Sigmoid colon (tissue), 7 donors: Measurements from ENCODE around the gene ARID5B. TPM values are rescaled to one million over a fixed set of nuclear protein-coding genes. Genes with fewer than 3 reads are reported as not detected.

Experiments used
- DNase-seq: peaks from one replicate; pipeline ENCODE4 v3.0.0-alpha.2; 2019
- H3K27ac ChIP-seq, 4 donors: fragments of 200-600 bp; sonication (generic); one replicate each; pipeline ENCODE4 v1.5.1; 2016 to 2019; ENCODE audit warnings: mild to moderate bottlenecking in 1 of 4
- H3K27me3 ChIP-seq, 3 donors: fragments of 200-600 bp; sonication (generic); one replicate each; pipeline ENCODE4 v1.5.1; 2019; ENCODE audit warnings: mild to moderate bottlenecking in 1 of 3
- H3K36me3 ChIP-seq, 4 donors: fragments of 200-600 bp; sonication (generic); one replicate each; pipeline ENCODE4 v1.5.1; 2016 to 2019
- H3K4me1 ChIP-seq, 4 donors: fragments of 200-600 bp; sonication (generic); one replicate each; pipeline ENCODE4 v1.5.1; 2017 to 2019
- H3K4me3 ChIP-seq, 4 donors: fragments of 200-600 bp; sonication (generic); one replicate each; pipeline ENCODE4 v1.5.1; 2017 to 2019; ENCODE audit warnings: mild to moderate bottlenecking in 2 of 4, moderate library complexity in 1 of 4
- H3K9me3 ChIP-seq, 4 donors: fragments of 200-600 bp in 3 of 4; sonication (generic) in 3 of 4; one replicate each; pipeline versions ENCODE4 v1.5.1 to v1.6.1; 2013 to 2019
- CTCF ChIP-seq, 4 experiments: fragments of 450-650 bp in 3 of 4; fragments of 200-600 bp in 1 of 4; IDR thresholded peaks; one replicate each; pipeline ENCODE4 v1.5.1; 2016 to 2019; ENCODE audit warnings: antibody characterized with exemption in 4 of 4, mild to moderate bottlenecking in 3 of 4, moderate library complexity in 2 of 4
- EP300 ChIP-seq, 4 donors: sonication (generic); formaldehyde crosslinking; IDR thresholded peaks; one replicate each; pipeline ENCODE4 v1.6.1; 2017; ENCODE audit warnings: antibody characterized with exemption in 4 of 4
- POLR2A ChIP-seq, 2 donors: fragments of 450-650 bp; IDR thresholded peaks; one replicate each; pipeline ENCODE4 v1.6.1; 2016; ENCODE audit warnings: antibody characterized with exemption in 2 of 2, mild to moderate bottlenecking in 2 of 2, moderate library complexity in 2 of 2
- POLR2AphosphoS5 ChIP-seq, 4 donors: sonication (generic); formaldehyde crosslinking; IDR thresholded peaks; one replicate each; pipeline ENCODE4 v1.6.1; 2017; ENCODE audit warnings: antibody characterized with exemption in 4 of 4
- WGBS, 2 donors: extraction: QIAGEN DNeasy Blood & Tissue Kit; methylation state at CpG; one replicate each; pipeline ENCODE4 v1.1.7; 2013; 5-methylcytosine and 5-hydroxymethylcytosine counted together
- intact Hi-C: fragments of 100-400 bp; cut with DNase I; formaldehyde crosslinking; loops from one replicate; pipeline ENCODE4 v1.15.1; 2023
- polyA plus RNA-seq, 3 donors: library from polyadenylated mRNA; stranded (reverse); fragments of 200-250 nt; gene quantifications; one replicate each; pipeline ENCODE4 v1.2.3, GENCODE V29; 2013
- total RNA-seq, 4 donors: library from RNA; depleted of rRNA; stranded (reverse); fragments of >200 nt; gene quantifications; one replicate each; pipeline ENCODE4 v1.1.0, GENCODE V29; 2016
- donor health status: healthy with polysubstance abuse.
- donor health status: Bipolar disorder and iron deficiency.
- donor health status: healthy.

ARID5B gene
- total and polyA plus RNA-seq, 7 donors: 2.3 to 109 (median 29.6) TPM

- H3K4me1 ChIP-seq: peaks cover 0 to 87% (median 80%) of the 10 kb centered on the region in 4 donors
Observed at GRCh38 chr10:62054830-62055229, 153.3 kb downstream of the ARID5B start.

GRCh38 chr10:62056219-62056618 lies 154.7 kb downstream of the ARID5B start:
- H3K4me1 ChIP-seq: peaks cover 0 to 92% (median 88%) of the 10 kb centered on the region in 4 donors
- peak overlapping the region; percentile 67 to 95 (median 86) for H3K27ac ChIP-seq
- no peak for DNase-seq
- TF ChIP-seq EP300 (IDR thresholded peaks at IDR 0.05) (no peak), POLR2A (IDR thresholded peaks at IDR 0.05) (no peak), POLR2AphosphoS5 (IDR thresholded peaks at IDR 0.05) (no peak), CTCF (IDR thresholded peaks at IDR 0.05) (no peak)
- no peaks in the 10 kb centered on the region for H3K27me3 ChIP-seq
- H3K36me3 ChIP-seq: peaks cover 1 to 60% (median 9%) of the 10 kb centered on the region in 4 donors
- 85 to 96% methylated on average over 2 of the region's 2 CpGs for WGBS, 2 donors
- intact Hi-C loops: loop anchor here (10.0 kb wide), 2 partner anchors 391 to 1241 kb away; partner anchors contain the start of gene CABCOCO1
- peak overlapping the region in 1 of 4 donors; percentile 5 for H3K4me3 ChIP-seq
- no peaks in the 10 kb centered on the region for H3K9me3 ChIP-seq

More at GRCh38 chr10:62054830-62055229, 153.3 kb downstream of the ARID5B start:
- WGBS, 2 donors: 70 to 91% methylated on average over 1 of the region's 1 CpG
- peaks cover 4 to 46% (median 9%) of the 10 kb centered on the region in 4 donors for H3K36me3 ChIP-seq
- H3K9me3 ChIP-seq: no peaks in the 10 kb centered on the region
- H3K27me3 ChIP-seq: no peaks in the 10 kb centered on the region
- peak overlapping the region; percentile 67 to 95 (median 86) for H3K27ac ChIP-seq
- peak overlapping the region in 2 of 4 donors; percentile 5 to 6 for H3K4me3 ChIP-seq
- intact Hi-C loops: loop anchor here (10.0 kb wide), 2 partner anchors 390 to 1240 kb away; partner anchors contain the start of gene CABCOCO1
- no peak for DNase-seq
- TF ChIP-seq CTCF (IDR thresholded peaks at IDR 0.05) (no peak), EP300 (IDR thresholded peaks at IDR 0.05) (no peak), POLR2AphosphoS5 (IDR thresholded peaks at IDR 0.05) (no peak), POLR2A (IDR thresholded peaks at IDR 0.05) (no peak)

GRCh38 chr10:62056698-62057097 lies 155.2 kb downstream of the ARID5B start:
- TF ChIP-seq POLR2AphosphoS5 (IDR thresholded peaks at IDR 0.05) (no peak), EP300 (IDR thresholded peaks at IDR 0.05) (no peak), POLR2A (IDR thresholded peaks at IDR 0.05) (no peak), CTCF (IDR thresholded peaks at IDR 0.05) (no peak)
- 61 to 76% methylated on average over 3 of the region's 3 CpGs for whole genome bisulfite sequencing, 2 donors
- Histone ChIP-seq H3K4me3 (peak overlapping the region in 2 of 4 donors; percentile 4 to 21), H3K36me3 (peaks cover 0 to 60% (median 11%) of the 10 kb centered on the region in 4 donors), H3K27me3 (no peaks in the 10 kb centered on the region), H3K27ac (peak overlapping the region; percentile 67 to 95 (median 86)), H3K9me3 (no peaks in the 10 kb centered on the region), H3K4me1 (peaks cover 0 to 92% (median 85%) of the 10 kb centered on the region in 4 donors)
- DNase-seq: no peak
- intact Hi-C loops: loop anchor here (10.0 kb wide), 2 partner anchors 392 to 1242 kb away; partner anchors contain the start of gene CABCOCO1

GRCh38 chr10:62057359-62057758 lies 155.9 kb downstream of the ARID5B start:
- peaks cover 0 to 92% (median 83%) of the 10 kb centered on the region in 4 donors for H3K4me1 ChIP-seq

More at GRCh38 chr10:62057359-62057758, 155.9 kb downstream of the ARID5B start:
- Histone ChIP-seq H3K27ac (peak overlapping the region; percentile 67 to 95 (median 86)), H3K4me3 (peak overlapping the region in 2 of 4 donors; percentile 4 to 21), H3K36me3 (peaks cover 0 to 60% (median 10%) of the 10 kb centered on the region in 4 donors), H3K27me3 (no peaks in the 10 kb centered on the region), H3K9me3 (no peaks in the 10 kb centered on the region)
- 74 to 80% methylated on average over 3 of the region's 3 CpGs for WGBS, 2 donors
- DNase-seq: no peak
- intact Hi-C loops: loop anchor here (10.0 kb wide), 2 partner anchors 393 to 1243 kb away; partner anchors contain the start of gene CABCOCO1
- TF ChIP-seq CTCF (IDR thresholded peaks at IDR 0.05) (no peak), POLR2AphosphoS5 (IDR thresholded peaks at IDR 0.05) (peak; percentile 52 to 81 (median 60)), EP300 (IDR thresholded peaks at IDR 0.05) (peak in 3 of 4 donors; percentile 37 to 54 (median 54))
